Stimulated activated CD8-positive, alpha-beta memory T cell treated with anti-CD3 and anti-CD28 coated beads, Interleukin-7, amount 100 ng/mL, for 48 hours (primary cell): ENCODE data around the gene FARP1.
"Not testable (repeated sequence)": the region's sequence is repeated elsewhere in the genome, so short reads cannot be mapped to it uniquely, and the experiment has no call there.

Source experiments
- DNase-seq, 2 donors: peaks; one replicate each; pipeline ENCODE4 v3.0.0-alpha.2; 2020; ENCODE audit warnings: low read depth in 1 of 2; ENCODE audit errors: extremely low read depth in 1 of 2

The FARP1 gene

DNA sequence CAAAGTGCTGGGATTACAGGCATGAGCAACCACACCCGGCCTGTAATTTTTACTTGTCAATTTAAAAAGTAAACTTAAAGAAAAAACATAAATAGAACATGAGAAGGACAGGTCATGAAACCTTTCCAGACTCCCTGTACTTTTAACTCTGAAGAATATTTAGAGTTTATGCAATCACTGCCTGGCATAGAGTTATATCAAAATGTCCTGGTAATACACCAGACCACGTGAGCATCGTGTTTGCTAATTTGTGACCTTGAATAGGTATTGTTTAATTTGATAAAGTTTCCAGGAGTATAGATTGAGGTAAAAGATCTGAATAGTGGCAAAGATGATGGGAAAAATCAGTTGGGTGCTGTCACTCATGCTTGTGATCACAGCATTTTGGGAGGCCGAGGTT lies 115.3 kb downstream of the FARP1 start:
- DNase-seq, result no peak

DNA sequence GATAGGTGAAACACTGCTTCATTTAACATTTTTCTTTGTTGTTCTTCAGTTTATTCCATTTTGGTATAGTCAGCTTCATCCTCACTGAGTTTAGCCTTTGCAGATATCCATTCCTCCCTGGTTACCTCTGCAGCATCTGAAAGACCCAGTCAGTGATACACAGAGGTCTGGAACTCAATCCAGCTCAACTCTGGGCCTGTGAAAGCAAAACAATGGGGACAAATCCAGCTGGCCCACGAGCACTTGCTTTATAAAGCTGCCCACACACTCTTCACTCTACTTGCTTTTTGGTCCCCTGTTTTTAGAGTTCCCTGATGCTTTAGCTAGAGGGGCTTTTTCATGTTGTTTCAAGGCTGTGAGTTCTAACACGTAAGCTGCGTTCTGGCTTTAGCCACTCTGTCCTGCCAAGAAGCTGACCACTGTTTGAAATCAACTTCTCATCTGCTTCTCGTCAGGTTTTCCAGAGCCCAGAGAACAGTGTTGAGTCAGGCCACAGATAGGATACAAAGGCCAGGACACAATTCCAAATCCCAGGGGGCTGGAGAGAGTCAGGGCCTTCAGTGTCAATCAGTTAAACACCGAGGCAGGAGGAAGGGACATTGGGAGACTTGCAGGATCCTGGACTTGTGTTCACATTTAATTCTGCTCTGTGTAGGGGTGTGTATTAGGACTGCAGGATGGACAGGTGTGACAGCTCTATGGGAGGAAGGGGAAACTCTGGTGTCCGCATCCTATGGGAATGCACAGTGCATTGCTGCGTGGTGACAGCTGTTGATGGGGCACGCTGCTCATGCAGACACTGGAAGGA lies 117.7 kb downstream of the FARP1 start:
- DNase-seq, result no peak

DNA sequence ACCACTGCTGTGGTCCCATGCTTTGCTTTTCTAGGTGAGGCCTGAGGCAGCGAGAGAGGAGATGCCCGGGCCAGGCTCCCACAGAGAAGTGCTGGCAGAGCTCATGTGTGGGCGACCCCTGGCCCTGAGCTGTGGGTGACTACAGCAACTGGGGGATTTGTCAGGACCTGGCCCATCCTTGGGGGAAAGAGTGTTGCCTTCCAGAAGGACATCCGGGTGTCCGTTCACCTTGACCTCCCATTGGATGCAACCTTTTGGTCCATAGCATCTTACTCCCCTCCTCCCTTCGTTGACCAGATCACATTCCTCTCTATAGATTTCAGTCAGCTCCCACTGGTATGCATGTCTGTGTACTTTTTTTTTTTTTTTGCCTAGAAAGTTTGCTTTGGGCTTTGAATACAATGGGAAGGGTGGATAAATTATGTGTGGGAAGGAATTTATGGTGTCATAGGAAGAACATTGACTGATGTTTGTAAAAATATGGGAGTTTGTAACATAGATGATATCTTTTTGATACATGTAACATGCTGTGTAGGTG lies 118.3 kb downstream of the FARP1 start:
- no peak for DNase-seq

DNA sequence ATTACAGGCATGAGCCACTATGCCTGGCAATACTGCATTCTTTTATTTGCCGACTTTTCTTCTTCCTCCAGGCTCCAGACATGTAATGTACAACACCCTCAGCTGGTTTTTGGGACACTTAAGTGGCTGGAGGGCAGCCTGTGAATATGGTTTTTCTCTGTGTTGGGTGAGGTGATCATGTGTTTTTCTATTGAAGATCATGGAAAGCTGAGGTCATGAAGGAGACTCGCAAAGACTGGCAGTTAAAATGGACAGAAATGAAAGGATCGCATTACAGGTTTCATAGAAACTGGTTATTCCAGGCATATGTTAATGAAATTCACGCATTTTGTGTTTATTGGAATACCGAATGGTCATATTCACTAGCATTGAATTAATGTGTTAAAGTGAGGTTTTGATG lies 119.4 kb downstream of the FARP1 start:
- no peak for DNase-seq

DNA sequence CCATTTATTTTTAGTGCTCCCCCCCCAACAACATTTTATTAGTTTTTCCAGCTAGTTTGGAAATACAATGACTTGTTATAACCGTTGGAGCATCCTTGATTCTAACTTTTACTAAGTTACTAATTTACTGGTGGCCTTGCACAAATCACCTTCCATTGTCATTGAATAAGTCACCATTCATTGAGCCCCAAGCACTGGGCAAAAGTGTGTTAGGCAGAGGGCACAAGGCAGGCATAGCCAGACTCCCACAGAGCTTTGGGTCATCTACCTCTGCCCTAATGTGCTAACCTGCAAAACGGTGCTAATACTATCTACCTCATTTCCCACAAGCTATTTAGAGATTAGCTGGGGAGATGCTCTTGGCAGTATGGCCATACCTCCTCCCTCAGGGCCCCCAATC lies 120.9 kb downstream of the FARP1 start:
- no peak for DNase-seq

DNA sequence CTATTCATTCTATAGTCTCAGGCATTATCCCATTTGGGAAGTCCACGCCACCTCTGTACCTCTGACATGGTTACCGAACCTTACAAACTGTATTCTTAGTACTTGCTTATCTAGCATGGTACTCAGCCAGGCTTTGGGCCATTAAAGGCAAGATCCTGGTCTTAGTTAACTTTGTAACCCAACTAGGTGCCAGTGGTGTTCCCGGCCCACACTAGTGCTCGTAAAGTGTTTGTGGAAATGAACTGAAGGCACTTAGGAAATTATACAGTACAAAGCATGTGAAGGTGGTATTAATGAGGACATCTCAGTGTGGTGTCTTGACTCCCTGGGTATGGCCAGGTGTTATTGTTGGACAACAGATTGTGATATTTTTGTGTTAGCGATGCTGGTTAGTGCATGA lies 122.0 kb downstream of the FARP1 start:
- no peak for DNase-seq

DNA sequence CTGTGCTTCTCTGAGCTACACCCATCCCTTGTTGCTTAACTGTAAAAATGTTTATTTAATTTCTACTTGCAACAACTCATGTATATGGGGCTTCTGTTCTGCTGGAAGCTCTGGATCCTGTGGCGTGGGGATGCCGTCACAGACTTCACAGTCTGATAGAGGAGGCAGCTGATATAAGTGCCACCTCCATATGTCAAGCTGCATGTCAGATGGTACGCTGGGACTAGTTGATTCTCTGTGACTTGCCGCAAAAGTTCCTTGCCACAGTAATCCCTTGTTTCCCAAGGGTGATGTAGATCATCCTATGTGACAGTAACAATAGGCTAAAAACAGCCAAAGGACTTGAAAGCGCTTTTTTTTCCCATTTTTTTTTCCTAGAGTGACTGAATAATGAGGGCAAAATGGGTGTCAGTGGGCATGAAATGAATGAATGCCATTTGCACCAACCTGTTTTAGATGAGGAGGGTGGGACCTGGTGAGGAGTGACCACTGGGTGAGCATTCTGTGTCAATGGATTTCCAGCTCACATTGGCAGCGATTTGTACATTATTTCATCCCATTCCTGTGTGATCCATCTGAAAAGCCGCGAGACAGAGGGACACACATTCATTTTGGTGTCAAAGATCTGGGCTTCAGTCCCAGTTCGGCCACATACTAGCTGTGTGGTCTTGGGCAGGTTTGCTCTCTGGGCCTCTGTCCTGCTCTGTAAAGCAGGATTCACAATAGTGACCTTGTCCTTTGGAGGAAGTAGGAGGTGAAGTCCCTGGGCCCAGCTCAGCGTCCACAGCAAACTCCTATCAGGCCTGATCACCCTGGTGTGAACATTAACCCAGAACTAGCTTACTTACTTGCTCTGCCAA lies 123.0 kb downstream of the FARP1 start:
- no peak for DNase-seq

DNA sequence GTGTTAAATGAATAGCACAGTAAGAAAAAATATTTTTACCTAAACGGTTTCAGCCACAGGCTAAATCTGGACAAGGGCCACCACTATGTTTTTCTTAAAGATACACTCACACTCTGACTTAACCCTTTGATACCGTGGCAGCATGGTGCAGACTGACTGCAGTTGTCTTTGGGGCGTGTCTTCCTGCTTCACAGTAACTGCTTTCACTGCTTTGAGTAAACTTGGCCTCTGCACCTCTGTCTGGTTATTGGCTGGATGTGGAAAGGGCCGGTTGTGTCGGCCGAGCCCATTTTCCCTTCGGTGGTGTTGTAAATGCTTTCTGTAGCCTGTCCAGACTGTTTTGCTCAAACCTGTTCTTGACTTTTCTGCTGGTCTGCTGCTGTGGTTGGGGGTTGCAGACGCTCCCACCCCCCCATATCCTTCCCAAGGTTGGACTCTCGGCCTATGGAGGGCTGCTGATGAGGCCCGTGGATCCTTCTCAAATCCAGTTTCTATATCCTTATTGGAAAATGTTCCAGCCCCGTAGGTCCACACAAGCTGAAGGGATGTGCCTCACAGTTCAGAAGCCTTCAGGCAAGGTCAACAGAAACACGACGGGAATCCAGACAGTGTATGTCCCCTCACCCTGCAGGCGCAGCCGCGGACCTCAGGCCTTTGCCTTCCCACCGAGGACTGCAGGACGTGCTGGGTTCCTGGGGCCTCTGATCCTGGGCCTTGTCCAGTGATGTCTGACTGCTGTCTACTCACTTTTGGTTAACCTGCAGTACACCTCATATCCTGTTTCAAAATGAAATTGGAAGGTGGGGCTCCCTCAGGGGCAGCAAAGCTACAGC lies 124.4 kb downstream of the FARP1 start:
- no peak for DNase-seq

DNA sequence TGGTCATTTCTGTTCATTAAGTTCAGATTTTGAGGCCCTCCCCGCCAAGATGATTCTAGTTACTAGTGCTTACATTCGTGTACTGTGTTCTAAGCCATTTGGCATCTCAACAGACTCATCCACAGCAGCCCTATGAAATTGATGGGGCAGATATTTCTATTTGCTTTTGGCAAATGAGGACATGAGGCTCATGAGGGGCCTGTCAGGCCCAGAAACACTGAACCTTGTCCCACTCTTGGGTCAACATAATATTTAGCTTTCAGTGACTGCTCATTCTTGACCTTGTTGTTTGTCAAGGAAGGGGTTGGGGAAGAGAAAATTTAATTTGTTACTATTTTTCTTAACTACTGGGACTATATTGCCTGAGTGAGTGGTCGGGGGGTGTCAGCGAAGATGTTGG lies 126.5 kb downstream of the FARP1 start:
- no peak for DNase-seq

DNA sequence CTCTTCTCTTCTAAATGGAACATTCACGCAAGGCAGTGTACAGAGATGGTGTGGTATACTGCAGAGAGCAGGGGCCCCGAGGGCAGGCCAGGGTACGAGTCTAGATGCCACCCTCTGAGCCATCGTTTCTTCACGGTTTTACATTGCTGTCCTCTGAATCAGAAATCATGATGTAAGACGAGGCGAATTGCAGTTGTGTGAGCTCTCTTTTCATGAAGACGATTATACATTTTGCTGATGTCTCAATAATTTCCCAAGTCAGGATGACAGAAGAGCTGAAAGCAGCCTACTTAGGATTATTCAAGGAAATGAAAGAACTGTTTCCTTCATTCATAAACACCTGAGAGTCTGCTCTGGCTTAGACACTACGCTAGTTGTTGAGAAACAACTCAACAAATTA lies 127.9 kb downstream of the FARP1 start:
- DNase-seq, result no peak

DNA sequence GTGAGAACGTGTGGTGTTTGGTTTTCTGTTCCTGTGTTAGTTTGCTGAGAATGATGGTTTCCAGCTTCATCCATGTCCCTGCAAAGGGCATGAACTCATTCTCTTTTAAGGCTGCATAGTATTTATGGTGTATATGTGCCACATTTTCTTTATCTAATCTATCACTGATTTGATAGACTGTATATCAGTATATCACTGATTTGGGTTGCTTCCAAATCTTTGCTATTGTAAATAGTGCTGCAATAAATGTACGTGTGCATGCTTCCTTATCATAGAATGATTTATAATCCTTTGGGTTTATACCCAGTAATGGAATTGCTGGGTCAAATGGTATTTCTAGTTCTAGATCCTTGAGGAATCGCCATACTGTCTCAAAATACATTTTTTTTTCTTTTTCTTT lies 128.8 kb downstream of the FARP1 start:
- not testable (repeated sequence) for DNase-seq

DNA sequence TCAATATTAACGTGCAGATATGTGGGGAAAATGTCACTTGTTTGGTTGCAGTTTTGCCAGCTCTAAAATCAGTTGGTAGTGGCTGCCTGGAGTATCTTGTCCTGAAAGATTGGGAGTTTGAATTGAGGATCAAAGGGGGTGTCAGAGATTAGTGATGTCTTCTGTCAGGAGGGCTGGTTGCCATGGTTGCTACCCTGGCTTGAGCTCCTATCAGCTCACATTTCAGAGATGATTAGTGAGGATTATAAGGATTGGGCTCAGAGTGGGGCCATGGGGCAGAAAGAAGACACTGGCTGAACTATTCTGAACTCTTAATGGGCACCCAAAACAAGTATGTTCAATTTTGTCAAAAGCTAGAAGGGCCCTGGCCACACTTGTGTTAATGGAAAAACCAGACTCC lies 129.7 kb downstream of the FARP1 start:
- no peak for DNase-seq

DNA sequence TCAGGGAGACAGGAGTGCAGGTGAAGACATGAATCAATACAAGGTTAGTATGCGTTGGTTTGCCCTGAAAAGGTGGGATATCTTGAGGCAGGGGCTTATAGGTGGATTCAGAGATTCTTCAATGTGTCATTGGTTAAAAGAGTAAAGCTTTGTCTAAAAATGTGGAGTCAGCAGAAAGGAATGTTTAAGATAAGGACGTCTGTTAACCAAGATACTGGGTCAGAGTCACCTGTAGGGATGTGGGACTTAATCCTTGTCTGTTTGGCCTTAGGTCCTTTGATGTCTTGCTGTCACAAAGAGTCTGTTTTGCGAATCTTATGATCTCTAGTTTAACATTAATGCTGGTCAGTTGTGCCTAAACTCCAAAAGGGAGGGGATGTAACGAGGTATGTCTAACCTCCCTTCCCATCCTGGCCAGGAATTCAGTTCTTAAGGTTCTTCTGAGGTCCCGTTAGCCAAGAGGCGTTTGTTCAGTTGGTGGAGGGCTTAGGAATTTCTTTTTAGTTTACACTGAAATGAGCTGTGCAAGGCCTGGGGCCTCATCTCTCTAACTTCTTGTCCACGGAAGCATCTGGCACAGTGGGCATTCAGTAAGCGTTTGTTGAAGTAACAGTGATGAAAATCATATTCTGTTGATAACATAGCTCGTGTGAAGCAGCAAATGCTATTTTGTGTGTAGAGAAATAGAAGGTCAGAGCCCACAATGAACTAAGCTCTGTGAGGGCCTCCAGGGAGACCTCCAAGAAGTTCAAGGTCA lies 130.4 kb downstream of the FARP1 start:
- no peak for DNase-seq

DNA sequence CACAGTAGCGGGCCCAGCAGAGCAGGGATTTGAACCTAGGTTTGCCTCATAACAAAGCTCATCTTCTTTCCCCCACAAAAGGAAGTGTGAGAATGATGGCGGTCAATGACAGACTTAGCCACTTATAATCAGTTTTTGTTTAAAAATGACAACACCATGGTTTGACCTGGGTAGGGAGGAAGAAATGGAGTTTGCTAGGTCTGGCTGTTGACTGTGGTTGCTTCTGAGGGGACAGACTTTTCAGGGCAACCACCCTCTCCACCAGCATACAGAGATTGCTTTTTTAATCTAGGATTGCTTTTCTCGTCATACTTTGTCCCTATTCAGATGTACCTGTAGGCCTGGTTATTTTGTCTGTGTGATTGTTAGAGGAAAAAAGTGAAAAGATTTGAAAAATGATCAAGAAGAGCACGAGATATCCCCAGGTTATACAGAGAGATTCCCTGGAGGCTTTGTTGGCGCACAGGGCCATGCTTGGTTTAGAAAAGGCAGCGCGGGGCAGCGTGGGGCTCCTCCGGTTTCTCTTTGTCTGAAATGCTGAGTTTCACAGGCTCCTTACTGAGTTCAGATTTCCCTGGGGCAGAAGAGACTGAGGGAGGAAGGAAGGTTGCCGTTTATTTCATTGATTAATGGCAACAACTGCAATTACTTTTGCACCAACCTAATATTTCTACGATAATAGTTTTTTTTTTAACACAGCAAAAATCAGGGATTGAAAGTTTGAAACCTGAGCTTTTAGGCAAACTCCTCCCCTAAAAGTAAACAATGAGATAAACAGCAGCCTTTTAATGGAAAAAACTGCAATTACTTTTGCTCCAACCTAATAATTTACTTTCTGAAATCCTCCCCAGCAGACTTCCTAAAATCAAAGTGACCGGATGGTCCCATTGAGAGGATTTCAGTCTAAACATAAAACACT lies 131.2 kb downstream of the FARP1 start:
- no peak for DNase-seq

DNA sequence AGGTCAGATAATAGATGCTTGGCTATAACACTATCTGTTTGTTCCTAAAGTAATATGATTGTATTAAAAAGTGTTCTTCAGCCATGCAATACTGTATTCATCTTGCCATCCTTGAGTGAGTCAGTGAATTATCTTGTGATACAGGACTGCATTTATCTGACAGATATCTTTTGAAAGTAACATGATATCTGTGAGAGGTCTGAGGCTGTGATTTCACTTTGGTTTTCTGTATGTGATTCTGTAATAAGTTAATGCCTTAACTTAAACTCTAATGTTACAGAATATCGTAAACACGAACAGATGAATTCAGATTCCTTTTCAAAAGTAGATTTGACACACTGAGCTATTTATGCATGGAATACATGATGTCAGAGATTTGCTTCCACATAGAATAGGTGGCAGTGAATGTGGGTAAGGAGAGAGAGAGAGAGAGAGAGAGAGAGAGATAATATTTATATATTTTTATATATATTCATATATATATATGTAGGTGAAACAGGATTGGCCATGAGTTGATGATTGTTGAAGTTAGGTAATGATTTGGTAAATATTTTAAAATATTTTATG lies 132.1 kb downstream of the FARP1 start:
- DNase-seq, result no peak

DNA sequence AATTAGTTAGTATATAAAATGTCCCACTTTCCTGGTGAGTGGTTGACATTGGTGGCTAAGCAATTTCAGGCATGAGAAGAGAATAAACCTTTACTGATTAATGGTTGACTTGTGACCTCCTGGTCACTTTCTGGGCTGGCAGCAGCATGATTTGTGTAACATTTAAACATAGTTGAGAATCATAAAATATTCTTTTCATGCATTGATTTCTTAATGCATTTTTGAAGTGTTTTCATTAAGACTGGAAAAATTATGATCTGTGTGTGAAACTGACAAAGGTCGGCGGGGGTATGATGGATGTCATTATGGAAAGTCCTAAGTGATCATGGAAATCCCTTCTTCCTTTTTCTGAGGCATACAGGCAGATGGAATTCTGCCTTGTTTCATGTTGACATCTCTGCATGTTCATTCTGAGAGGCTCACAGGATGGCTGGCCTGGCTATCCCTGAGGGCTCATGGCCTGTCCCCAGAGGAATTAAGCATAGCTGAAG lies 132.8 kb downstream of the FARP1 start:
- DNase-seq, result no peak

DNA sequence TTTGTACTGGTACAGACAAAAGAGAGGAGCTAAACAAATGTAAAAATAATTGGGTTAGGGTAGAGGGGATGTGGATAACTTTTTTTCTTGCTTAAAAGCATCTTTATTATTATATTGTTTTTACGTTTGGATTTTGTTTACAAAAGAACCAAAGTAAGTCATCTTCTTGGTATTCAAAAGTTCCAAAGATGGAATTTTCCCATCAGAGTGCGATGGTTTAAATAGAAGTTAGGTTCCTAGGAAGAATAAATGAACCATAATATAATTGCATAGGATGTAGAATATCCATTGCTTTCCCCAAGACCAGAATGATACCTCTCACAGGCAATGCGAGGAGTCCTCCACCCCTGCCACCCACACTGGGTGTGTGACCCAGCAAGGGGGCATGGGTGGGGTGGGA lies 133.6 kb downstream of the FARP1 start:
- no peak for DNase-seq

DNA sequence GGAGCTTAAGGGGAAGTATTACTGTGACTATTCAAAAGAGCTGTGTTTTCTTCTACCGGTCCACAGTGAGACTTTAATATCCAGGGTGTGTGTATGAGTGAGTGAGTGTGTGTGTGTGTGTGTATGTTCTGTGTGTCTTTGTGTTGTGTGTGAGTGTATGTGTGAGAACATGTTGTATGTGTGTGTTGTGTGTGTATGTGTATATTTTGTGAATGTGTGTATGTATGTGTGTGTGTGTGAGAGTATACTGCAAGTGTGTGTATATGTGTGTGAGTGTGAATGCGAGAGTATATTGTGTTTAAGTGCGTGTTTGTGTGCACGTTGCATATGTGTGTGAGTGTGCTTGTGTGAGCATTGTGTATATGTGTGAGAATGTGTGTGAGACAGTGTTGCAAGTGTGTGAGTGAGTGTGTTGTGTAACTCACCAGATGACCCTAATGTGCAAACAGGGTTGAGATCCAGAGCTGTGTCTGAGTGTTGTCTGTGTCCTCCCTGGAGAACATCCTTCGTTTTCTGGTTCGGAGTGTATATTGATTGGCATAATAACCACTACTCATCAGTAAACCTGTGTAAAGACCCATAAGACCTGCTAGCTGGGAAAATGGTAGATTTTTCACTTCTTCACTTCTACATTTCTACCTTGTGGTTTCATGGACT lies 135.3 kb downstream of the FARP1 start:
- DNase-seq, result no peak
